ENCODE data around the gene ST6GAL2. TPM values are rescaled to one million over a fixed set of nuclear protein-coding genes. Genes with fewer than 3 reads are reported as not detected.

Gene ST6GAL2
- total and polyA plus RNA-seq, 7 donors: 0.01 to 0.17 (median 0.01) TPM; not detected in 4

DNA sequence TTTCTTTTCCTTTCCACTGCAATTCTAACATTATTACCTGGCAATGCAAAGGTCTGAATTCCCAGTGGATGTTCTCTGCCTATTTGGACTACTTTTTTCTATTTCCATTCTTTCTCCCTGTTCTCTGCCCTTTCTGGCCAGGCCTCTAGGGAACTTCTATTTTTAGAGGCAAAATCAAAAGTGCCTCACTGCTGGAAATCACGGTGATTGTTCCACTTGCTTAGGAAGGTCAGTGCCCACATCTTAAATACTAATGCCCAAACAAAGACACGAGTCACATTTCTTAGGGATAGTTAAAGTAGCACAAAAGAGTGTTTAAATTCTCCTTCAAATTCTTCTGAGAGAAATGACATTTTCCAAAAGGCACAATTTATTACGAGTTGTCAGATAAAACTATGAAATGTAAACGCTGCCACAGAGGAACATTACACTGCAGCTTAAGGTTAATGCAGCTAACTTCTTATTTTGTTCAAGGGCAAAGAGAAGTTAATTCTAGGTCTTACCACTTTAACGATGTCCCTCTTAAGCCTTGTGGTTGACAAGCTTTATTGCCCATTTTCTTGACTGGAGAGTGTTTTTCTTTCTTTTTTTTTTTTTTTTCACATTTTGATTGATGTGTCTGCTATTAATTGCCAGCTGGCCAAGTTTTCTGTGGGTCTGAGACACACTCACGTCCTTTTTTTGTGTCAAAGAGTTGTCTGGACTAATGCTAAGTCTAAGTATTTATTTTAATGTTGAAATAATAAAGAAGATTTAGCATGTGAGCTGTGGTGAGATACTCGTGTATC is 34.7 kb downstream of the ST6GAL2 start:
- Histone ChIP-seq H3K27ac (no peak overlapping the region), H3K27me3 (ENCODE audit: insufficient read depth in 3 of 3, low read length in 2 of 3) (no peaks in the 10 kb centered on the region), H3K9me3 (no peaks in the 10 kb centered on the region), H3K4me3 (no peak overlapping the region), H3K36me3 (ENCODE audit: insufficient read depth in 1 of 2, low read depth in 1 of 2) (no peaks in the 10 kb centered on the region), H3K4me1 (no peaks in the 10 kb centered on the region)
- no peak for ATAC-seq
- WGBS, 3 donors: 26 to 39% (median 36%) methylated on average over 7 of the region's 7 CpGs
- TF ChIP-seq, protein P1, sequence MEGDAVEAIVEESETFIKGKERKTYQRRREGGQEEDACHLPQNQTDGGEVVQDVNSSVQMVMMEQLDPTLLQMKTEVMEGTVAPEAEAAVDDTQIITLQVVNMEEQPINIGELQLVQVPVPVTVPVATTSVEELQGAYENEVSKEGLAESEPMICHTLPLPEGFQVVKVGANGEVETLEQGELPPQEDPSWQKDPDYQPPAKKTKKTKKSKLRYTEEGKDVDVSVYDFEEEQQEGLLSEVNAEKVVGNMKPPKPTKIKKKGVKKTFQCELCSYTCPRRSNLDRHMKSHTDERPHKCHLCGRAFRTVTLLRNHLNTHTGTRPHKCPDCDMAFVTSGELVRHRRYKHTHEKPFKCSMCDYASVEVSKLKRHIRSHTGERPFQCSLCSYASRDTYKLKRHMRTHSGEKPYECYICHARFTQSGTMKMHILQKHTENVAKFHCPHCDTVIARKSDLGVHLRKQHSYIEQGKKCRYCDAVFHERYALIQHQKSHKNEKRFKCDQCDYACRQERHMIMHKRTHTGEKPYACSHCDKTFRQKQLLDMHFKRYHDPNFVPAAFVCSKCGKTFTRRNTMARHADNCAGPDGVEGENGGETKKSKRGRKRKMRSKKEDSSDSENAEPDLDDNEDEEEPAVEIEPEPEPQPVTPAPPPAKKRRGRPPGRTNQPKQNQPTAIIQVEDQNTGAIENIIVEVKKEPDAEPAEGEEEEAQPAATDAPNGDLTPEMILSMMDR (IDR thresholded peaks at IDR 0.05): no peak
- intact Hi-C loops (cut with DNase I): no loop called here
- no peak for DNase-seq

DNA sequence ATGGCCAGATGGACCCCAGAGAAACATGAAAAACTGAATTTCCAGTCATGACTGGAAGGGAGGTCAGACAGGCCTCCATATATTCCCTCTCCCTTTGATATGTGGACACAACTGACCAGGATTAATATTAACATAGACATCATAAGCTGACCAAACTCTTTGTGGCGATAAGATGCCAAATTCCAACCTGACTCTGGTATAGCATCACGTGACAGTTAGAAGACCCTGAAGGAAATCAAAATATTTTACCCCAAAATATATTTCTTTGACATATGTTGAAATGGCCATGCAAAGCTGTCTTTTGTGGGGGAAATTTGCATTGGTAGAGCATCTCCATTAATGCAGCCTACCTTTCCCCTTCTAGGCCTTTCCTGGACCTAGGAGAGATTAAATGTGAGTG is 36.7 kb downstream of the ST6GAL2 start:
- no peak for ATAC-seq
- DNase-seq: no peak
- TF ChIP-seq, protein P1 (IDR thresholded peaks at IDR 0.05): no peak
- no peaks in the 10 kb centered on the region for H3K4me1 ChIP-seq
- WGBS, 3 donors: 90 to 96% (median 95%) methylated on average over 2 of the region's 2 CpGs
- no peaks in the 10 kb centered on the region for H3K9me3 ChIP-seq
- no peak overlapping the region for H3K27ac ChIP-seq
- no peaks in the 10 kb centered on the region for H3K27me3 ChIP-seq (ENCODE audit: insufficient read depth in 3 of 3, low read length in 2 of 3)
- H3K4me3 ChIP-seq: no peak overlapping the region
- no peaks in the 10 kb centered on the region for H3K36me3 ChIP-seq (ENCODE audit: insufficient read depth in 1 of 2, low read depth in 1 of 2)
- intact Hi-C loops (cut with DNase I): no loop called here

DNA sequence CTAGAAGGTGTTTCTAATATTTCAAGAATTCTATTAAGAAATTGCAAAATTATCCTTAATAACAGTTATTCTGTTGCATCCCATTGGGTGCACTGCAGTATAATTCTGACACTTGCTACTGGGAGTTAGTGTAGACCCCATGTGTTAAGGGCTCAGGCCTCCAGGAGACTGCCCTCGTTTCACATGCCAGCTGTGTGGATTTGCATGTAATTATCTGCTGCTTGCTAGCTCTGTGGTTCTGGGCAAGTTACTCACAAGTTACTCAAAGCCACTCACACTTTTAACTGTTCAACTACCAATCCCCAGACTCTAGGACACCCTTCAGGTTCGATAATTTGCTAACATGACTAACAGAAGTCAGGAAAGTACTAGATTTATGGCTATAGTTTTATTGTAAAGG is 38.6 kb downstream of the ST6GAL2 start:
- DNase-seq: no peak
- H3K27me3 ChIP-seq (ENCODE audit: insufficient read depth in 3 of 3, low read length in 2 of 3): no peaks in the 10 kb centered on the region
- no peaks in the 10 kb centered on the region for H3K9me3 ChIP-seq
- TF ChIP-seq, protein P1 (IDR thresholded peaks at IDR 0.05): no peak
- H3K4me3 ChIP-seq: no peak overlapping the region
- no peaks in the 10 kb centered on the region for H3K36me3 ChIP-seq (ENCODE audit: insufficient read depth in 1 of 2, low read depth in 1 of 2)
- intact Hi-C loops (cut with DNase I): no loop called here
- no peaks in the 10 kb centered on the region for H3K4me1 ChIP-seq
- H3K27ac ChIP-seq: no peak overlapping the region
- no peak for ATAC-seq
- 45 to 65% (median 52%) methylated on average over 2 of the region's 2 CpGs for WGBS, 3 donors

DNA sequence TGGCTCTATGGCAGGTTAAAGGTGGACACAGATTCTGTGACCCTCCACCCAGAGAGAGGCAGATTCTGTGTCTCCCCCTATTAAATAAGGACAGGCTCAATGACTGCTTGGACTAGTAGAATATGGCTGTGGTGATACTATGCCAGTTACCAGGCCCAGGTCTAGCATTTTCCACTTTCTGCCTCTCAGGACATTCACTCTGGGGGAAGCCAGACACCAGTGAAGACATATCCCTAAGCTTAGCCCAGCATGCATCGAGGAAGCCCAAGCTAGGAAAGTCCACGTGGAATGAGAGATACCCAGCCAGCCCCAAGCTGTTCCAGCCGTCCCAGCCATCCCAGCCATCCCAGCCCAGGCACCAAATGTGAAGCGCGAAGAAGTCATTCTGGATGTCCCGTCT is 40.3 kb downstream of the ST6GAL2 start:
- intact Hi-C loops (cut with DNase I): no loop called here
- WGBS, 3 donors: 76 to 86% (median 80%) methylated on average over 6 of the region's 6 CpGs

More for the DNA sequence above, 40.3 kb downstream of the ST6GAL2 start:
- Histone ChIP-seq H3K4me1 (no peaks in the 10 kb centered on the region), H3K4me3 (no peak overlapping the region), H3K36me3 (ENCODE audit: insufficient read depth in 1 of 2, low read depth in 1 of 2) (no peaks in the 10 kb centered on the region), H3K27ac (no peak overlapping the region), H3K9me3 (no peaks in the 10 kb centered on the region), H3K27me3 (ENCODE audit: insufficient read depth in 3 of 3, low read length in 2 of 3) (no peaks in the 10 kb centered on the region)
- ATAC-seq (no peak), DNase-seq (no peak)
- TF ChIP-seq, protein P1 (IDR thresholded peaks at IDR 0.05): no peak

All from psoas muscle (tissue), 8 donors.